Colonic mucosa (tissue), 4 donors: ENCODE data around the gene DYNC2I2. TPM values are rescaled to one million over a fixed set of nuclear protein-coding genes. Genes with fewer than 3 reads are reported as not detected.
"Not testable (repeated sequence)": the region's sequence is repeated elsewhere in the genome, so short reads cannot be mapped to it uniquely, and the experiment has no call there.

ENCODE experiments used
- DNase-seq: peaks from one replicate; pipeline ENCODE4 v3.0.0-alpha.2; 2020
- H3K27ac ChIP-seq: fragments of 200-600 bp; one replicate; pipeline ENCODE4 v1.8.0; 2021
- H3K27me3 ChIP-seq: fragments of 200-600 bp; one replicate; pipeline ENCODE4 v1.8.0; 2021
- H3K36me3 ChIP-seq: fragments of 200-600 bp; one replicate; pipeline ENCODE4 v1.8.0; 2021
- H3K4me1 ChIP-seq: fragments of 200-600 bp; one replicate; pipeline ENCODE4 v1.8.0; 2021; ENCODE audit warnings: mild to moderate bottlenecking
- H3K4me3 ChIP-seq: fragments of 200-600 bp; one replicate; pipeline ENCODE4 v1.8.0; 2021
- H3K9ac ChIP-seq, 2 donors: one replicate each; pipeline ENCODE4 v1.7.0; 2013; ENCODE audit warnings: control low read depth in 2 of 2, low read depth in 2 of 2, low read length in 2 of 2
- H3K9me3 ChIP-seq: fragments of 200-600 bp; one replicate; pipeline ENCODE4 v1.8.0; 2021
- CTCF ChIP-seq: fragments of 200-600 bp; IDR thresholded peaks from one replicate; pipeline ENCODE4 v1.8.0; 2022; ENCODE audit warnings: antibody characterized with exemption, mild to moderate bottlenecking
- intact Hi-C: fragments of 100-400 bp; cut with DNase I; formaldehyde crosslinking; loops from one replicate; pipeline ENCODE4 v1.14.1; 2022
- total RNA-seq, 2 donors: library from RNA; stranded (reverse); fragmentation: NEBNext Ultra II Directional in 1 of 2; extraction: Animal tissue kit (Norgen Biotek cat#: 25700) in 1 of 2; gene quantifications; one replicate each; pipeline ENCODE4 v1.2.1, GENCODE V29; 2021
- donor health status: healthy.
- donor health status: DM: no; HTN: no; CAD: no.
- donor health status: DM: no; HTN: no; CAD: no.

The DYNC2I2 gene
- total RNA-seq, 2 donors from 2014 or later, result 39.7 to 152 TPM

DNA sequence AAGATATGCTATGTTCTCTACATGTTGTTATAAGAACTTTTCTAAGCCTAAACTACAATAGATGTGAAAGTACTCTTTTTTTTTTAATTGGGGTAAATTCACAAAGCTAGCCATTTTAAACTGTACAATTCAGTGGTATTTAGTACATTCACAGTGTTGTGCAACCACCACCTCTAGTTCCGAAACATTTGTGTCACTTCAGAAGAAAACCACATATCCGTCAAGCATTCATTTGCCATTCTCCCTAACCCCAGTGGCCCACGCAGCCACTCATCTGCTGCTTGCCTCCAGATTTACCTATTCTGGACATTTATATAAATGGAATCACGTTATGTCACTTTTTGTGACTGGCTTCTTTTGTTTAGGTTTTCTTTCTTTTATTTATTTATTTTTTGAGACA lies 61.2 kb downstream of the DYNC2I2 start:
- H3K9me3 ChIP-seq, result no peaks in the 10 kb centered on the region
- intact Hi-C loops, result loop anchor here (10.0 kb wide), 1 partner anchor 71 kb away; no protein-coding TSS in a partner anchor
- no peak overlapping the region for H3K4me3 ChIP-seq
- TF ChIP-seq CTCF, result no peak
- no peak overlapping the region for H3K9ac ChIP-seq
- no peaks in the 10 kb centered on the region for H3K4me1 ChIP-seq
- H3K36me3 ChIP-seq, result peaks cover 35% of the 10 kb centered on the region
- H3K27ac ChIP-seq, result no peak overlapping the region
- no peak for DNase-seq
- no peaks in the 10 kb centered on the region for H3K27me3 ChIP-seq

- H3K4me3 ChIP-seq, result no peak overlapping the region
- peaks cover 33% of the 10 kb centered on the region for H3K36me3 ChIP-seq
- no peaks in the 10 kb centered on the region for H3K9me3 ChIP-seq
- H3K27me3 ChIP-seq, result no peaks in the 10 kb centered on the region
- no peaks in the 10 kb centered on the region for H3K4me1 ChIP-seq
- intact Hi-C loops, result loop anchor here (10.0 kb wide), 1 partner anchor 69 kb away; no protein-coding TSS in a partner anchor
- DNase-seq, result no peak
- no peak overlapping the region for H3K9ac ChIP-seq
- TF ChIP-seq CTCF, result no peak
- H3K27ac ChIP-seq, result no peak overlapping the region
Measured at GRCh38 chr9:128593856-128594255, 62.8 kb downstream of the DYNC2I2 start.

- Histone ChIP-seq H3K27ac (no peak overlapping the region), H3K27me3 (no peaks in the 10 kb centered on the region), H3K9me3 (no peaks in the 10 kb centered on the region), H3K36me3 (peaks cover 29% of the 10 kb centered on the region), H3K9ac (no peak overlapping the region), H3K4me3 (no peak overlapping the region), H3K4me1 (no peaks in the 10 kb centered on the region)
- no peak for DNase-seq
- intact Hi-C loops, result loop anchor here (10.0 kb wide), 1 partner anchor 68 kb away; no protein-coding TSS in a partner anchor
- no peak for TF ChIP-seq CTCF
Measured at GRCh38 chr9:128593039-128593438, 63.6 kb downstream of the DYNC2I2 start.

GRCh38 chr9:128588581-128589233 lies 67.9 kb downstream of the DYNC2I2 start:
- no peak overlapping the region for H3K9ac ChIP-seq
- no peak overlapping the region for H3K4me3 ChIP-seq
- peaks cover 48% of the 10 kb centered on the region for H3K36me3 ChIP-seq
- intact Hi-C loops, result no loop called here
- DNase-seq, result no peak
- H3K4me1 ChIP-seq, result no peaks in the 10 kb centered on the region
- H3K27me3 ChIP-seq, result no peaks in the 10 kb centered on the region
- H3K27ac ChIP-seq, result no peak overlapping the region
- no peaks in the 10 kb centered on the region for H3K9me3 ChIP-seq
- TF ChIP-seq CTCF, result no peak

GRCh38 chr9:128587453-128587852 lies 69.2 kb downstream of the DYNC2I2 start:
- TF ChIP-seq CTCF, result no peak
- Histone ChIP-seq H3K9ac (no peak overlapping the region), H3K36me3 (peaks cover 44% of the 10 kb centered on the region), H3K27me3 (no peaks in the 10 kb centered on the region), H3K4me1 (no peaks in the 10 kb centered on the region), H3K9me3 (no peaks in the 10 kb centered on the region), H3K27ac (no peak overlapping the region), H3K4me3 (no peak overlapping the region)
- intact Hi-C loops, result no loop called here
- no peak for DNase-seq

DNA sequence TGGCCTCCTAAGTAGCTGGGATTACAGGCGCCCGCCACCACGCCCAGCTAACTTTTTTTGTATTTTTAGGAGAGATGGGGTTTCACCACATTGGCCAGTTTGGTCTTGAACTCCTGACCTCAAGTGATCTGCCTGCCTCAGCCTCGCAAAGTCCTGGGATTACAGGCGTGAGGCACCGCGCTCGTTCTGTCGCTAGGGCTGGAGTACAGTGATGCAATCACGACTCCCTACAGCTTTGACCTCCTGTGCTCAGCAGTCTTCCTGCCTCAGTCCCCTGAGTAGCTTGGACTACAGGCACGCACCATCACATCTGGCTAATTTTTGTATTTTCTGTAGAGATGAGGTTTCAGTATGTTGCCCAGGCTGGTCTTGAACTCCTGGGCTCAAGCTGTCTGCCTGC lies 69.7 kb downstream of the DYNC2I2 start:
- H3K36me3 ChIP-seq, result peaks cover 44% of the 10 kb centered on the region
- H3K27ac ChIP-seq, H3K9me3 ChIP-seq, H3K4me1 ChIP-seq, intact Hi-C loops, H3K27me3 ChIP-seq, DNase-seq, H3K4me3 ChIP-seq, H3K9ac ChIP-seq: not testable (repeated sequence)

DNA sequence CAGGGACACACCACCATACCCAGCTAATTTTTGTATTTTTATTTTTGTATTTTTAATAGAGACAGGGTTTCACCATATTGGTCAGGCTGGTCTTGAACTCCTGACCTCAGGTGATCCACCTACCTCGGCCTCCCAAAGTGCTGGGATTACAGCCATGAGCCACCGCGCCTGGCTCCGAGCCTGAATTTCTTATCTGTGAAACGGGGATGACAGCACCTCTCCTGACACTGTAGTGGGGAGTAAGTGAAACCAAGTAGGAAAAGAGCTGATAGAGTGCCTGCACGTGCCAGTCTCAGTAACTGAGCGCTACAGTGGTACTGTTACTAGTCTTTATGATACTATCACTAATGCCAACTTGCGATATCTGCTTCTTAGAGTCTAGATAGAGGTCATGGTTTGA lies 71.5 kb downstream of the DYNC2I2 start:
- H3K4me1 ChIP-seq, H3K4me3 ChIP-seq, H3K9me3 ChIP-seq, H3K27ac ChIP-seq, intact Hi-C loops, H3K27me3 ChIP-seq, H3K9ac ChIP-seq, DNase-seq: not testable (repeated sequence)
- peaks cover 39% of the 10 kb centered on the region for H3K36me3 ChIP-seq
